PC-3 (cell line): ENCODE measurements around the gene ZNF692. TPM values are rescaled to one million over a fixed set of nuclear protein-coding genes. Genes with fewer than 3 reads are reported as not detected.
A peak's percentile ranks its signal among the peaks of the same experiment; 100 is the strongest.

Experiments used
- ATAC-seq: fragments of 200-7000 bp; cut with Tn5 transposase; 2 replicates; pipeline ENCODE4 v1.9.1; 2020; ENCODE audit warnings: mild to moderate bottlenecking, moderate library complexity
- BruUV-seq: library from RNA; stranded (reverse); fragments of 400-500 nt; replicated peaks from 2 replicates; lab custom pipeline; 2021; lab: Mats Ljungman, UMichigan
- CTCF ChIA-PET: fragments of 300-600 bp; sonication (Branson Sonifier 250); formaldehyde crosslinking; loops from one replicate; lab custom pipeline; 2022; ENCODE audit warnings: antibody characterized with exemption; lab: Charles Lee
- POLR2A ChIA-PET: fragments of 300-600 bp; sonication (Branson Sonifier 250); formaldehyde crosslinking; loops from one replicate; lab custom pipeline; 2022; ENCODE audit warnings: antibody characterized with exemption; ENCODE audit not compliant: unreplicated experiment; lab: Charles Lee
- DNase-seq: peaks from one replicate; pipeline ENCODE4 v3.0.0-alpha.2; 2015
- H2AFZ ChIP-seq: fragments of 300-600 bp; sonication (generic); 2 replicates; pipeline ENCODE4 v1.6.0; 2016; ENCODE audit warnings: antibody characterized with exemption, low read length
- H3F3A ChIP-seq: fragments of 300-600 bp; sonication (generic); one replicate; pipeline ENCODE4 v1.6.0; 2017; ENCODE audit warnings: antibody characterized with exemption, low read length, control low read depth, mild to moderate bottlenecking; ENCODE audit not compliant: unreplicated experiment
- H3K27ac ChIP-seq: fragments of 300-600 bp; sonication (generic); 2 replicates; pipeline ENCODE4 v1.5.1; 2016; ENCODE audit warnings: mild to moderate bottlenecking, low read length
- H3K27me3 ChIP-seq: fragments of 300-600 bp; sonication (generic); 2 replicates; pipeline ENCODE4 v1.6.1; 2016; ENCODE audit warnings: low read length, mixed read lengths
- H3K36me3 ChIP-seq: fragments of 300-600 bp; sonication (generic); 2 replicates; pipeline ENCODE4 v1.6.1; 2016; ENCODE audit warnings: low read depth, mixed run types, low read length, mixed read lengths
- H3K4me1 ChIP-seq: fragments of 300-600 bp; sonication (generic); 2 replicates; pipeline ENCODE4 v1.5.1; 2016; ENCODE audit warnings: low read length; ENCODE audit not compliant: insufficient read depth
- H3K4me2 ChIP-seq: fragments of 300-600 bp; sonication (generic); 2 replicates; pipeline ENCODE4 v1.6.0; 2016; ENCODE audit warnings: low read length
- H3K4me3 ChIP-seq: fragments of 300-600 bp; sonication (generic); 2 replicates; pipeline ENCODE4 v1.5.1; 2016; ENCODE audit warnings: mild to moderate bottlenecking, low read length, mixed read lengths
- H3K79me2 ChIP-seq: fragments of 300-600 bp; sonication (generic); 2 replicates; pipeline ENCODE4 v1.6.1; 2017; ENCODE audit warnings: low read length, mixed read lengths
- H3K9ac ChIP-seq: fragments of 300-600 bp; sonication (generic); 2 replicates; pipeline ENCODE4 v1.6.0; 2016; ENCODE audit warnings: mild to moderate bottlenecking, low read length
- H3K9me2 ChIP-seq: fragments of 300-600 bp; sonication (generic); replicated peaks from 2 replicates; pipeline ENCODE4 v1.6.1; 2016; ENCODE audit warnings: mixed run types, low read length, mixed read lengths
- H3K9me3 ChIP-seq: fragments of 300-600 bp; sonication (generic); 2 replicates; pipeline ENCODE4 v1.6.1; 2016; ENCODE audit warnings: low read length, mixed read lengths
- H4K20me1 ChIP-seq: fragments of 300-600 bp; sonication (generic); 2 replicates; pipeline ENCODE4 v1.6.1; 2016; ENCODE audit warnings: low read length, mixed read lengths
- EZH2 ChIP-seq: fragments of 300-600 bp; sonication (generic); IDR thresholded peaks from one replicate; pipeline ENCODE4 v1.6.1; 2017; ENCODE audit warnings: antibody characterized with exemption, mild to moderate bottlenecking, low read length; ENCODE audit not compliant: unreplicated experiment
- EZH2phosphoT487 ChIP-seq: fragments of 300-600 bp; sonication (generic); IDR thresholded peaks from 2 replicates; pipeline ENCODE4 v1.6.1; 2018; ENCODE audit warnings: mild to moderate bottlenecking, antibody characterized with exemption, low read length, borderline replicate concordance
- intact Hi-C: fragments of 100-400 bp; cut with micrococcal nuclease; formaldehyde crosslinking; loops from 2 replicates; pipeline ENCODE4 v1.9.0; 2023
- total RNA-seq: library from RNA; depleted of rRNA; stranded (reverse); fragments of >200 nt; gene quantifications from 2 replicates; pipeline ENCODE4 v1.2.3, GENCODE V29; 2014
- TF ChIP-seq, protein P1 (sequence below): fragments of 300-600 bp; sonication (generic); conservative IDR thresholded peaks from 2 replicates; pipeline ENCODE4 v1.5.1; 2017; ENCODE audit warnings: antibody characterized with exemption, low read depth, mild to moderate bottlenecking, low read length

Gene ZNF692
- total RNA-seq, 1 experiment from 2014 or later = 85.4 TPM

DNA sequence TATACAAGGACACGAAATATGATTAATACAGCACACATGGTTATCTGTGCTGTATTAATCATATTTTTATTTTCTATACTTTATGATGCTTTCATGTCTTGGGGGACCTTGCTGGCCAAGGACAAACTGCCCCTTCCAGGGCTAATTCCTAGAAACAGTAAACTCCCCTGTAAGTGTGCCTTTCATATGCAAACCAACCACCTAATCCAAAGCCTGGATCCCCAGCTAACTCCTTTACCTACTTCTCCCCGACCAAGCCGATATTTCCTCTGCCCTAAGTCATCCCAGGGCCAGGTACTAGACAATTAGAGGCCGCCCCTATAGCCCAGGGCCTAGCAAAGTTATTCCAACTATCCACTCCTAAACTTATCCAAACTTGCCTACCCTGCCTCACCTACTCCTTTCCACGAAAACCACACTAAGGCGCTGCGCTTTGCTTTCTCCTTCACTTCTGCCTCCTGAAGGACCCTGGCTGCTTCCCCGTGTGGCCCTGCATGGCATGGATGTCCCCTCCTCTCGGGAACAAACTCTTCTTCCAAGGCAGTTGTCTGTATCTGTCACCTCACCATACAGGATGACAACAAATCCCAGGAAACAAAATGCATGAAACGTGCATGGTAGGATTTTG, 43.4 kb downstream of the ZNF692 start:
- no peak overlapping the region for H3K9ac ChIP-seq
- no peaks in the 10 kb centered on the region for H3K9me2 ChIP-seq
- no peak overlapping the region for H2AFZ ChIP-seq
- CTCF ChIA-PET = no interaction called here
- H3K4me2 ChIP-seq = no peak overlapping the region
- peaks cover 42% of the 10 kb centered on the region for H3K79me2 ChIP-seq
- TF ChIP-seq, protein P1, sequence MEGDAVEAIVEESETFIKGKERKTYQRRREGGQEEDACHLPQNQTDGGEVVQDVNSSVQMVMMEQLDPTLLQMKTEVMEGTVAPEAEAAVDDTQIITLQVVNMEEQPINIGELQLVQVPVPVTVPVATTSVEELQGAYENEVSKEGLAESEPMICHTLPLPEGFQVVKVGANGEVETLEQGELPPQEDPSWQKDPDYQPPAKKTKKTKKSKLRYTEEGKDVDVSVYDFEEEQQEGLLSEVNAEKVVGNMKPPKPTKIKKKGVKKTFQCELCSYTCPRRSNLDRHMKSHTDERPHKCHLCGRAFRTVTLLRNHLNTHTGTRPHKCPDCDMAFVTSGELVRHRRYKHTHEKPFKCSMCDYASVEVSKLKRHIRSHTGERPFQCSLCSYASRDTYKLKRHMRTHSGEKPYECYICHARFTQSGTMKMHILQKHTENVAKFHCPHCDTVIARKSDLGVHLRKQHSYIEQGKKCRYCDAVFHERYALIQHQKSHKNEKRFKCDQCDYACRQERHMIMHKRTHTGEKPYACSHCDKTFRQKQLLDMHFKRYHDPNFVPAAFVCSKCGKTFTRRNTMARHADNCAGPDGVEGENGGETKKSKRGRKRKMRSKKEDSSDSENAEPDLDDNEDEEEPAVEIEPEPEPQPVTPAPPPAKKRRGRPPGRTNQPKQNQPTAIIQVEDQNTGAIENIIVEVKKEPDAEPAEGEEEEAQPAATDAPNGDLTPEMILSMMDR = no peak
- TF ChIP-seq EZH2phosphoT487 (no peak), EZH2 (no peak)
- H3K9me3 ChIP-seq = no peaks in the 10 kb centered on the region
- H3K27me3 ChIP-seq = no peaks in the 10 kb centered on the region
- H3K27ac ChIP-seq = no peak overlapping the region
- BruUV-seq = TSS peak; percentile 17
- H3F3A ChIP-seq = no peaks in the 10 kb centered on the region
- H3K36me3 ChIP-seq = peaks cover 74% of the 10 kb centered on the region
- no peaks in the 10 kb centered on the region for H4K20me1 ChIP-seq
- peaks cover 23% of the 10 kb centered on the region for H3K4me1 ChIP-seq
- H3K4me3 ChIP-seq = no peak overlapping the region
- no peak for ATAC-seq
- POLR2A ChIA-PET = no interaction called here
- intact Hi-C loops = no loop called here
- DNase-seq = no peak

DNA sequence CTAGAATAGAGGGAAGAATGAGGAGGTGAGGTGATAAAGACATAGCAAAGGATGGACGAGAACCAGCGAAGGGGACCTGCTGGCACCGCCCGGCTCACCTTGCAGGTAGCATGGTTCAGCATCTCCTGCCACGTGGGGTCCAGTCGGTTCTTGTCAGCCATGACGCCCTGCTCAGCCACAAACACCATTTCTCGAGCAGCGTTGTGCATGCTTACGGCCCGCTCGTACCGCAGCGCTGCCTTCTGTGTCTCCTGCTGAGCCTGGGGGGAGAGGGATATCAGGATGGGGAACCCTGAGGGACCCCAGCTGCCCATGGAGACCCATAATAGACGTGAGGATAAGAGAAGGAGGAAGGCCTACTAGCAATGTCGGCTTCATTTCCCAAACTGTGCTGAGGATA, 44.5 kb downstream of the ZNF692 start:
- no peak overlapping the region for H3K4me2 ChIP-seq
- TF ChIP-seq, protein P1 = no peak
- TF ChIP-seq EZH2phosphoT487 (no peak), EZH2 (no peak)
- H3K27me3 ChIP-seq = no peaks in the 10 kb centered on the region
- H3K9me2 ChIP-seq = no peaks in the 10 kb centered on the region
- no peaks in the 10 kb centered on the region for H3K9me3 ChIP-seq
- H3K9ac ChIP-seq = no peak overlapping the region
- CTCF ChIA-PET = no interaction called here
- no TSS peak for BruUV-seq
- POLR2A ChIA-PET = no interaction called here
- no peak for DNase-seq
- intact Hi-C loops = no loop called here
- H4K20me1 ChIP-seq = no peaks in the 10 kb centered on the region
- H3F3A ChIP-seq = no peaks in the 10 kb centered on the region
- no peak for ATAC-seq
- peaks cover 31% of the 10 kb centered on the region for H3K79me2 ChIP-seq
- H3K4me3 ChIP-seq = no peak overlapping the region
- H3K36me3 ChIP-seq = peaks cover 67% of the 10 kb centered on the region
- no peak overlapping the region for H2AFZ ChIP-seq
- H3K27ac ChIP-seq = no peak overlapping the region
- H3K4me1 ChIP-seq = peaks cover 22% of the 10 kb centered on the region

DNA sequence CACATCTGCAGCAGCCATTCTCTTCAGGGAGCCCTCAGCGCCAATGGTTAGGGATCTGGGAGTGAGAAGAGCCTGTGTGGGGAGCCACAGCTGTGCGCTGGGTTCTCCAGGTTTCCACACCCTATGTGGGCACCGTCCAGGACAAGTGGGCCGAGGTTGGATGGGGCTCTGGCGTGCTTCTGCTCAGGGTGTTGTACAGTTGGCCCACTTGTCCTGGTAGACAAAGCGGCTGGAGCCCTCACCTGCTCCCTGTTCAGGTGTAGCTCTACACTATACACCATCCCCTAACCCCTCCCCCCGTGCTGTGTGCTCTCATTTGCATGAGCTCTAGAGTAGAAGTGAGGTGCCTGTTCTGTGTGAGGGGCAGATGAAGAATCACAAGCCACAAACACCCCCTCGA, 45.3 kb downstream of the ZNF692 start:
- Histone ChIP-seq H3K36me3 (peaks cover 60% of the 10 kb centered on the region), H3K27ac (no peak overlapping the region), H3K4me1 (peaks cover 22% of the 10 kb centered on the region), H3K9ac (no peak overlapping the region), H3K27me3 (no peaks in the 10 kb centered on the region), H3K4me2 (no peak overlapping the region), H3F3A (no peaks in the 10 kb centered on the region), H2AFZ (no peak overlapping the region), H4K20me1 (no peaks in the 10 kb centered on the region), H3K79me2 (peaks cover 23% of the 10 kb centered on the region), H3K9me2 (no peaks in the 10 kb centered on the region), H3K4me3 (no peak overlapping the region), H3K9me3 (no peaks in the 10 kb centered on the region)
- ChIA-PET POLR2A (no interaction called here), CTCF (no interaction called here)
- TF ChIP-seq EZH2phosphoT487 (no peak), EZH2 (no peak)
- TF ChIP-seq, protein P1 = no peak
- ATAC-seq (no peak), DNase-seq (no peak)
- intact Hi-C loops = no loop called here
- no TSS peak for BruUV-seq
